ENCODE results near the gene SLC16A2.
A peak's percentile ranks its signal among the peaks of the same experiment; 100 is the strongest.

Gene SLC16A2

GRCh38 chrX:74421036-74421739, at the start of gene SLC16A2:
Gene SLC16A2 (plus strand): TSS chrX:74421493. CDS start chrX:74421638, 145 bp downstream.
- DNase-seq (ENCODE audit: low spot score) = peak; percentile 42
- TF ChIP-seq, protein P1, sequence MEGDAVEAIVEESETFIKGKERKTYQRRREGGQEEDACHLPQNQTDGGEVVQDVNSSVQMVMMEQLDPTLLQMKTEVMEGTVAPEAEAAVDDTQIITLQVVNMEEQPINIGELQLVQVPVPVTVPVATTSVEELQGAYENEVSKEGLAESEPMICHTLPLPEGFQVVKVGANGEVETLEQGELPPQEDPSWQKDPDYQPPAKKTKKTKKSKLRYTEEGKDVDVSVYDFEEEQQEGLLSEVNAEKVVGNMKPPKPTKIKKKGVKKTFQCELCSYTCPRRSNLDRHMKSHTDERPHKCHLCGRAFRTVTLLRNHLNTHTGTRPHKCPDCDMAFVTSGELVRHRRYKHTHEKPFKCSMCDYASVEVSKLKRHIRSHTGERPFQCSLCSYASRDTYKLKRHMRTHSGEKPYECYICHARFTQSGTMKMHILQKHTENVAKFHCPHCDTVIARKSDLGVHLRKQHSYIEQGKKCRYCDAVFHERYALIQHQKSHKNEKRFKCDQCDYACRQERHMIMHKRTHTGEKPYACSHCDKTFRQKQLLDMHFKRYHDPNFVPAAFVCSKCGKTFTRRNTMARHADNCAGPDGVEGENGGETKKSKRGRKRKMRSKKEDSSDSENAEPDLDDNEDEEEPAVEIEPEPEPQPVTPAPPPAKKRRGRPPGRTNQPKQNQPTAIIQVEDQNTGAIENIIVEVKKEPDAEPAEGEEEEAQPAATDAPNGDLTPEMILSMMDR (IDR thresholded peaks at IDR 0.05; ENCODE audit: extremely low read depth, missing control alignments) = no peak

- DNase-seq (ENCODE audit: low spot score) = no peak
- TF ChIP-seq, protein P1 (IDR thresholded peaks at IDR 0.05; ENCODE audit: extremely low read depth, missing control alignments) = no peak
These were observed 49.0 kb upstream of the SLC16A2 start for GRCh38 chrX:74372272-74372671.

DNA sequence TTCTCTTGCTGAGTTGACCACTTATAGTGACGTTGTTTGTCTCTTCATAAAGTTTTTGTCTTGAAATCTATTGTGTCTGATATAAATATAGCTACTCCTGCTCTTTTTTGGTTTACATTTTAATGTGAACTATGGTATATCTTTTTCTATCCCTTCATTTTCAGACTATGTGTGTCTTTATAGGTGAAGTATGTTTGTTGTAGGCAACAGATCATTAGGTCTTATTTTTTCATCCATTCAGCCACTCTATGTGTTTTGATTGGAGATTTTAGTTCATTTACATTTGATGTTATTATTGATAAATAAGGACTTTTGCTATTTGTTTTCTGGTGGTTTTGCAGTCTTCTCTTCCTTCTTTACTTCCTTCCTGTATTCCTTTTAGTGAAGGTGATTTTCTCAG, 44.0 kb upstream of the SLC16A2 start:
- TF ChIP-seq, protein P1 (IDR thresholded peaks at IDR 0.05; ENCODE audit: extremely low read depth, missing control alignments) = no peak
- no peak for DNase-seq (ENCODE audit: low spot score)

GRCh38 chrX:74382613-74383012, 38.7 kb upstream of the SLC16A2 start:
- TF ChIP-seq, protein P1 (IDR thresholded peaks at IDR 0.05; ENCODE audit: extremely low read depth, missing control alignments) = peak; percentile 48
- DNase-seq (ENCODE audit: low spot score) = peak; percentile 49

GRCh38 chrX:74383611-74384010, 37.7 kb upstream of the SLC16A2 start:
- TF ChIP-seq, protein P1 (IDR thresholded peaks at IDR 0.05; ENCODE audit: extremely low read depth, missing control alignments) = peak; percentile 23
- peak; percentile 21 for DNase-seq (ENCODE audit: low spot score)

- no peak for DNase-seq (ENCODE audit: low spot score)
- TF ChIP-seq, protein P1 (IDR thresholded peaks at IDR 0.05; ENCODE audit: extremely low read depth, missing control alignments) = no peak
These were observed 32.1 kb upstream of the SLC16A2 start for GRCh38 chrX:74389016-74389722.

- TF ChIP-seq, protein P1 (IDR thresholded peaks at IDR 0.05; ENCODE audit: extremely low read depth, missing control alignments) = no peak
- no peak for DNase-seq (ENCODE audit: low spot score)
These were observed 25.7 kb upstream of the SLC16A2 start for GRCh38 chrX:74395556-74395955.

Data from GM20000 (cell line).